Measurements from ENCODE around the gene ELOVL2.

The ELOVL2 gene

DNA sequence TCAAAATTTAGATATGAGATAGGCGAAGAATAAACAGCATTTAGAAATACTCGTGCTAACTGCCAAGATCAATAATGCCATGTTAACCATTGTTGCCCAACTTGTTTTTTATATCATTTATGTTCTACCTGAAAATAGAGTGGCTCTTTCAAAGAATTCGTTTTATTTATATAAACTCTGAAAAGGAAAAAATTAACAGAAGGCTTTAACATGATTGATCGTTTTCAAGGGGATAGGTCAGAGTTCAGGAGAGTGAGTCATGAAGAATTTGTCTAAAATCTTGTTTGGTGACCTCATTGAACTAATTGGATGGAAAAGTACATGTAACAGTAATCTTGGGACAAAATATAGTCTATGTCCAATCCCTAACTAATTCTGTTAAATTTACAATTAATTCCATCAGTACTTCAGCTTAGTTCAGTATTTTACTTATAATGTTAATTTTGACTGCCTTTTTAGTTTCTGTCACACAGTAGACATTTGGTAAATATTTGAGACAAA, 11.1 kb upstream of the ELOVL2 start:
- H3K9ac ChIP-seq (ENCODE audit: low read depth, low read length) = no peak overlapping the region
- H3K9me3 ChIP-seq (replicated peaks; ENCODE audit: low read length) = no peaks in the 10 kb centered on the region
- no peak overlapping the region for H3K4me2 ChIP-seq (ENCODE audit: low read length)
- H3K27me3 ChIP-seq (ENCODE audit: control insufficient read depth, insufficient read depth, low read length) = no peaks in the 10 kb centered on the region
- no peaks in the 10 kb centered on the region for H3K4me1 ChIP-seq (ENCODE audit: control insufficient read depth, insufficient read depth, low read length)
- H3K4me3 ChIP-seq (ENCODE audit: low read length) = no peak overlapping the region
- no peaks in the 10 kb centered on the region for H3K36me3 ChIP-seq (ENCODE audit: insufficient read depth, low read length)

DNA sequence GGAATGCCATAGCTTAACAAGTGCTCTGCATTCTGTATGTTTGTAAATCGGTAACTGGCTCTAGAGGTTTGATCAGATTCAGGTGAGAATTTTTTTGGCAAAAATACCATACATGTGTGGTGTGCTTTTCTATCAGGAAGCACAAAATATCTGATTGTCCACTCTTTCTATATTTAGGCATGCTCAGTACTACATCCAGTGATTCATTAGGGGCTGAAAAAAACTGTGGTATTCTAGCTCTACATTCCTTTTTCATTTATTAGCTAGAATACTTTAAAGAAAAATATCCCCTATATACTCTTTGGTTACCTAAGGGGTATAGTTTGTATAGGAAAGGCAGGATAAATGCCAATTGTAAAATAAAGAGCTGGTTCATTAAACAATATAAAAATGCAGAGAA, 10.6 kb upstream of the ELOVL2 start:
- Histone ChIP-seq H3K36me3 (ENCODE audit: insufficient read depth, low read length) (no peaks in the 10 kb centered on the region), H3K9ac (ENCODE audit: low read depth, low read length) (no peak overlapping the region), H3K4me1 (ENCODE audit: control insufficient read depth, insufficient read depth, low read length) (no peaks in the 10 kb centered on the region), H3K27me3 (ENCODE audit: control insufficient read depth, insufficient read depth, low read length) (no peaks in the 10 kb centered on the region), H3K9me3 (replicated peaks; ENCODE audit: low read length) (no peaks in the 10 kb centered on the region), H3K4me2 (ENCODE audit: low read length) (no peak overlapping the region), H3K4me3 (ENCODE audit: low read length) (no peak overlapping the region)

DNA sequence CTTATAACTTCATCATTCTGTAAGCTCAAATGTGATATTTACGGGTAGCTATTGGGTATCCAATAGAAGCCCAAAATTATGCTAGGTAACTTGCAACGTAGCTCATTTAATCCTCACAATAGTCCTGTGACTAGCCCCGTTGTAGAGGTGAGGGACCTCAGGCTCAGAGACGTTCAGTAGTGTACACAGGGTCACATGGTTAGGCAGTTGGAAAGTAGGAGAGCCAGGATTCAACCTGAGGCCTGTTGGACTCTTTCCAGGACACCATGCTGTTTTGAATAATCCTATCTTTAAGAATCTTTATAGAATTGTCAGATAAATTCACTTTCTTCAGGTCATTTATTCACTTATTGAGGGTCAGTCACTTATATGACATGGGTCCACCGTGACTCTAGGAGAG, 9.2 kb upstream of the ELOVL2 start:
- H3K27me3 ChIP-seq (ENCODE audit: control insufficient read depth, insufficient read depth, low read length) = peaks cover 3% of the 10 kb centered on the region
- H3K36me3 ChIP-seq (ENCODE audit: insufficient read depth, low read length) = no peaks in the 10 kb centered on the region
- H3K4me1 ChIP-seq (ENCODE audit: control insufficient read depth, insufficient read depth, low read length) = no peaks in the 10 kb centered on the region
- no peaks in the 10 kb centered on the region for H3K9me3 ChIP-seq (replicated peaks; ENCODE audit: low read length)
- no peak overlapping the region for H3K4me2 ChIP-seq (ENCODE audit: low read length)
- no peak overlapping the region for H3K4me3 ChIP-seq (ENCODE audit: low read length)
- no peak overlapping the region for H3K9ac ChIP-seq (ENCODE audit: low read depth, low read length)

DNA sequence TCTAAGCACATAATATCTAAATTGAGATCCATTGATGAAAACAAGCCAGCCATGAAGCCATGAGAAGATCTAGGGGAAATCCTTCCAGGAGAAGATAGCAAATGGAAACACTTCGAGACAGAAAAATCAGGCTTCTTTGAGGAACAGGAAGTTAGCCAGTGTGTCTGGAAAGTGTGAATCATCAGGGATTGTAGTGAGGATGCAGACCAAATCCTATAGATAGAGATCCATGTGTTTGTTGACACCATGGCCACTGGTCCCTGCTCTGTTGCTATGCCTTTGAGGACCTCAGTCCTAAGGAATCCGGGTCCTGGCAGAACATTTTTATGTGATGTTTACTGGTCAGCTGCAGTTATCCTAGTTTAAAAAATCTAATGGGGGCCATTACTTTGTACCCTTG, 6.6 kb upstream of the ELOVL2 start:
- no peak overlapping the region for H3K4me2 ChIP-seq (ENCODE audit: low read length)
- H3K9ac ChIP-seq (ENCODE audit: low read depth, low read length) = no peak overlapping the region
- H3K9me3 ChIP-seq (replicated peaks; ENCODE audit: low read length) = no peaks in the 10 kb centered on the region
- H3K4me1 ChIP-seq (ENCODE audit: control insufficient read depth, insufficient read depth, low read length) = no peaks in the 10 kb centered on the region
- peaks cover 23% of the 10 kb centered on the region for H3K27me3 ChIP-seq (ENCODE audit: control insufficient read depth, insufficient read depth, low read length)
- H3K36me3 ChIP-seq (ENCODE audit: insufficient read depth, low read length) = no peaks in the 10 kb centered on the region
- no peak overlapping the region for H3K4me3 ChIP-seq (ENCODE audit: low read length)

DNA sequence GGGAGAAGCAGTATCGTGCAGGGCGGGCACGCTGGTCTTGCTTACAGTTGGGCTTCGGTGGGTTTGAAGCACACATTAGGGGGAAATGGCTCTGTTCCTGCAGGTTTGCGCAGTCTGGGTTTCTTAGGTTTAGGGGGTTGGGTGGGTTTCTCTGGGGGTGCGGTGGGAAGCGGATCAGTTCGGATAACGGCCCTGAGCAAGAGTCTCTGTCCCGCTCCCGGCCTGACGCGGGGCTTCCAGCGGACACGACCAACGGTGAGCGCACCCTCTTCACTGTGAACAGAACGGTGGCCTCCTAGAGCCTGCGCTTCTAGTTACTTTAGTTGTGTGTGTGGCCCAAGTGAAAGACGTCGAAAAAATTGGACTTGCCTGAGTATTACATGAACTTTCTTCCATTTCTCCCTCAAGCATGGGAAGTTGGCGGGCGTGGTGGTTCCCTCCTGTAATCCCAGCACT, 635 bp upstream of the ELOVL2 start:
- peaks cover 76% of the 10 kb centered on the region for H3K27me3 ChIP-seq (ENCODE audit: control insufficient read depth, insufficient read depth, low read length)

DNA sequence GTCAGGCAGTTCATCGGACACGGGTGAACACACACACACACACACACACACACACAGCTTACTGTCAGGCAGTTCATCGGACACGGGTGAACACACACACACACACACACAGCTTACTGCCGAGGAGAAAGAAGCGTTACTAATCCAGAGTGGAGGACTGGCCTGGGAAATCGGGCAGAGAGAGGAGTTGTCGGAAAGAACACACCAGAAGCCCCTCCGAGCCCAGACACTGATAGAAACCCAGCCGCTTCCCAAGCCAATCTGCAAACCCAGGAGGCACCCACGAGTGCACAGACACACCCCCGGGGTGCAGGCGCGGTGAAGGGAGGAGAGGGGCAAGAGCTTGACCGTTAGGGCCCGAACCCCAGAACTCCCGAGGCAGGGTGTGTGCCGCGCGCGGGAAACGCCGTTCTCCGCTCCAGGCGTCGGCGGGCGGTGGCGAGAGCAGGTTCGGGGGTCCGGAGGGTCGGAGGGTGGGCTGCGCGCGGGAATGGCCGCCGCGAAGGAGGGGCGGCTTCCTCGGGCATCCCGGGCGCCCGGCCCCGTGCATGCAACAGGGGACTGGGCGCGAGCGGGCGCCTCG, 636 bp downstream of the ELOVL2 start:
- peak overlapping the region; percentile 85 for H3K4me2 ChIP-seq (ENCODE audit: low read length)

More for the DNA sequence above, 635 bp upstream of the ELOVL2 start:
- no peak overlapping the region for H3K9ac ChIP-seq (ENCODE audit: low read depth, low read length)
- H3K4me3 ChIP-seq (ENCODE audit: low read length) = peak overlapping the region; percentile 70
- H3K36me3 ChIP-seq (ENCODE audit: insufficient read depth, low read length) = no peaks in the 10 kb centered on the region
- H3K4me2 ChIP-seq (ENCODE audit: low read length) = peak overlapping the region; percentile 85
- H3K9me3 ChIP-seq (replicated peaks; ENCODE audit: low read length) = no peaks in the 10 kb centered on the region
- H3K4me1 ChIP-seq (ENCODE audit: control insufficient read depth, insufficient read depth, low read length) = peaks cover 8% of the 10 kb centered on the region

DNA sequence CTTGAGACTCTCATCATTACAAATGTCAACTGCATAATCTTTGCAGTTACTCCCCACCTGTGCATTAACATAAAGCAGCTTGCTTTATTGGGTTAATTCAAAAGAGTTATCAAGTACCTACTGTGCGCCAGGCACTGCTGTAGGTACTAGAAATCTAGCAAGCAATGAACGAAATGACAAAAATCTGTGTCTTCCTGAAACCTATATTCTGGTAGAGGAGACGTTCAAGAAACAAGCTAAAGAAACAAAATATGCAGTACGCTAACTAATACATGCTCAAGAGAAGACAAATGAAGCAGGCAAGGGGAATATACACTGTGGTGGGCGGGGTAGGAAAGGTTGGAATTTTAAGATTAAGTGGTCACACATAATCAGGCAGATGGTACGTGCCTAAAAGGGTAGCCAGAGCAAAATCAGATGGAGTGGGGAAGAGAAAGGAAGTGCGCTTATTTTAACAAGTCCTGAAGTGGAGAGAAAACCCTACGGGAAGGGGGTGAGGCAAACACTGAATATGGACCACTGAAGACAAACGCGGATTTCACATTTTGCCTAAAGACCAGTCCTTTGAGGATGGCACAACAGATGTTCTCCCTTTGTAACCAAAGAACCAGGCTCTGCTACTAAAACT, 1.2 kb downstream of the ELOVL2 start:
- no peak overlapping the region for H3K4me3 ChIP-seq (ENCODE audit: low read length)
- peaks cover 8% of the 10 kb centered on the region for H3K4me1 ChIP-seq (ENCODE audit: control insufficient read depth, insufficient read depth, low read length)
- H3K9me3 ChIP-seq (replicated peaks; ENCODE audit: low read length) = no peaks in the 10 kb centered on the region
- no peaks in the 10 kb centered on the region for H3K36me3 ChIP-seq (ENCODE audit: insufficient read depth, low read length)
- H3K4me2 ChIP-seq (ENCODE audit: low read length) = peak overlapping the region; percentile 85
- peaks cover 77% of the 10 kb centered on the region for H3K27me3 ChIP-seq (ENCODE audit: control insufficient read depth, insufficient read depth, low read length)
- no peak overlapping the region for H3K9ac ChIP-seq (ENCODE audit: low read depth, low read length)

More for the DNA sequence above, 636 bp downstream of the ELOVL2 start:
- Histone ChIP-seq H3K9ac (ENCODE audit: low read depth, low read length) (no peak overlapping the region), H3K9me3 (replicated peaks; ENCODE audit: low read length) (no peaks in the 10 kb centered on the region), H3K36me3 (ENCODE audit: insufficient read depth, low read length) (no peaks in the 10 kb centered on the region), H3K4me3 (ENCODE audit: low read length) (peak overlapping the region; percentile 70), H3K27me3 (ENCODE audit: control insufficient read depth, insufficient read depth, low read length) (peaks cover 82% of the 10 kb centered on the region), H3K4me1 (ENCODE audit: control insufficient read depth, insufficient read depth, low read length) (peaks cover 8% of the 10 kb centered on the region)

DNA sequence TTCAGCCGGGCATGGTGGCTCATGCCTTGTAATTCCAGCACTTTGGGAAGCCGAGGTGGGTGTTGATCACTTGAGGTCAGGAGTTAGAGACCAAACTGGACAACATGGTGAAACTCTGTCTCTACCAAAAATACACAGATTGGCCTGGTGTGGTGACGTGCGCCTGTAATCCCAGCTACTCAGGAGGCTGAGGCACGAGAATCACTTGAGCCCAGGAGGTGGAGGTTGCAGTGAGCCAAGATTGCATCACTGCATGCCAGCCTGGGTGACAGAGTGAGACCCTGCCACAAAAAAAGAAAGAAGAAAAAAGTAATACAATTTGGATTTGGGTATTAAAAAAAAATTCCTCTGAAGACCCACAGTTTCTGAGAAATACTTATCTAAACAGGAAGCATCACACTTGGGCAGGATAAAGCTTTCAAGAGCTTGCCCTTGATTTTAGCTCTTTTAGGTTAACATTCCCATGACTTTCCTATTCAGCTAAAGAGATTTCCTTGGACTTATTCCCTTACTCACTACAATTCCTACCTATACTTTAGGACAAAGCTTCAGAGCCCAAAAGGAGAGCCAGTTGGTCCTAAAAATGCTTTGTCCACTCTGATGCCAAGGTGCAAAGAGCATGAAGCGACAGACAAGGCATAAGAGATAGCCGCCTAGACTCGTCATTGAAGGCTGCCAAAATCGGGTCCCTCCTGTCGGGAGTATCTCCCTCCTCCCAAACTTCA, 1.9 kb downstream of the ELOVL2 start:
- no peak overlapping the region for H3K4me2 ChIP-seq (ENCODE audit: low read length)
- H3K36me3 ChIP-seq (ENCODE audit: insufficient read depth, low read length) = no peaks in the 10 kb centered on the region
- H3K4me3 ChIP-seq (ENCODE audit: low read length) = no peak overlapping the region
- H3K9ac ChIP-seq (ENCODE audit: low read depth, low read length) = no peak overlapping the region
- H3K4me1 ChIP-seq (ENCODE audit: control insufficient read depth, insufficient read depth, low read length) = peaks cover 8% of the 10 kb centered on the region
- H3K9me3 ChIP-seq (replicated peaks; ENCODE audit: low read length) = no peaks in the 10 kb centered on the region
- peaks cover 72% of the 10 kb centered on the region for H3K27me3 ChIP-seq (ENCODE audit: control insufficient read depth, insufficient read depth, low read length)

DNA sequence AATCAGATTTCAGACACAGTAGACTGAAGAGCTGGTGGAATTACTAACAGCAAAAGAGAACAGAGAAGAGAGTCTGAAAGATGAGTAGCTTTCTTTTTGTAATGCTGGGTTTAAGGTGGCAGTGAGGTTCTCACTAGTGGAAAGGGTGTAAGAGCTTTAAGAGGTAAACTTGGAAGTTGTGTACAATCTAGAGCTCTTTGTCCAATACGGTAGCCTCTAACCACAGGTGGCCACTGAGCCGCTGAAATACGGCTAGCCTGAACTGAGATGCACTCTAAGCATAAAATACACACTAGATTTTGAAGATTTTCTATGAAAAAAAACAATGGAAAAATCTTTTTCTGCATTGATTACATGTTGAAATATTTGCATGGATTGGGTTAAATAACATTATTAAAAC, 4.0 kb downstream of the ELOVL2 start:
- H3K9ac ChIP-seq (ENCODE audit: low read depth, low read length) = no peak overlapping the region
- H3K4me1 ChIP-seq (ENCODE audit: control insufficient read depth, insufficient read depth, low read length) = peaks cover 8% of the 10 kb centered on the region
- H3K4me2 ChIP-seq (ENCODE audit: low read length) = no peak overlapping the region
- H3K9me3 ChIP-seq (replicated peaks; ENCODE audit: low read length) = no peaks in the 10 kb centered on the region
- no peaks in the 10 kb centered on the region for H3K36me3 ChIP-seq (ENCODE audit: insufficient read depth, low read length)
- peaks cover 57% of the 10 kb centered on the region for H3K27me3 ChIP-seq (ENCODE audit: control insufficient read depth, insufficient read depth, low read length)
- H3K4me3 ChIP-seq (ENCODE audit: low read length) = no peak overlapping the region

DNA sequence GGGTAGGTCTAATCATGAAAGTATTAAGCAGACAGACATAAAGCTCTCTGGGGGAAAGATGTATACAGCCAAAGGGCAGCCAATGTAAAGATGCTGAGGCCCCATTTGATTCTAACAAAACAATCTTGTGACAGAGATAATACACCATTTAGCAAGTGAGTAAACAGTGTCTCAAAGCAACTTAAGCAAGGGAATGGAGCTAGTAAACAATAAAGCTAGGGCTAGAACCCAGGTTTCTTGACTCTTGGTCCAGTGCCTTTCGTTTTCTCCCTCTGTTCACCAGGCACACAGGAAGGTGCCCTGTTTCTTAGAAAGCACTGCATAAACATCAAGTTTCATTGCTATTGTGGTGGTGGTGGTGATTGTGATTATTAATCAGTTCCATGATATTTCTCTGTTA, 5.1 kb downstream of the ELOVL2 start:
- Histone ChIP-seq H3K4me2 (ENCODE audit: low read length) (no peak overlapping the region), H3K4me3 (ENCODE audit: low read length) (no peak overlapping the region), H3K27me3 (ENCODE audit: control insufficient read depth, insufficient read depth, low read length) (peaks cover 49% of the 10 kb centered on the region), H3K36me3 (ENCODE audit: insufficient read depth, low read length) (no peaks in the 10 kb centered on the region), H3K9ac (ENCODE audit: low read depth, low read length) (no peak overlapping the region), H3K4me1 (ENCODE audit: control insufficient read depth, insufficient read depth, low read length) (peaks cover 7% of the 10 kb centered on the region), H3K9me3 (replicated peaks; ENCODE audit: low read length) (no peaks in the 10 kb centered on the region)

DNA sequence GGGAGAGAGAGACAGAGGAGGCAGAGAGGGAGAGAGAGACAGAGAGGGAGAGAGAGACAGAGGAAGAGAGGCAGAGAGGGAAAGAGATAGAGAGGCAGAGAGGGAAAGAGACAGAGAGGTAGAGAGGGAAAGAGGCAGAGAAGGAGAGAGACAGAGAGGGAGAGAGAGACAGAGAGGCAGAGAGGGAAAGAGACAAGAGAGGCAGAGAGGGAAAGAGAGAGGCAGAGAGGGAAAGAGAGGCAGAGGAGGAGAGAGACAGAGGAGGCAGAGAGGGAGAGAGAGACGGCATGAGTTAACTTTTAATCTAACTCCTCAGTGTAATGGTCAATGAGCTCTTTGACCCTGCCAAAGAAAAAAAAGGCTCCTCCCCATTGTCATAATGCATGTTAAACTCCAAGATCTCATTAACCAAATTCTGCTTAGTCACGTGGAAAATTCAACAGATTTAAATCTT, 7.1 kb downstream of the ELOVL2 start:
- H3K4me1 ChIP-seq (ENCODE audit: control insufficient read depth, insufficient read depth, low read length) = peaks cover 10% of the 10 kb centered on the region
- no peak overlapping the region for H3K4me2 ChIP-seq (ENCODE audit: low read length)
- H3K27me3 ChIP-seq (ENCODE audit: control insufficient read depth, insufficient read depth, low read length) = peaks cover 29% of the 10 kb centered on the region
- no peaks in the 10 kb centered on the region for H3K36me3 ChIP-seq (ENCODE audit: insufficient read depth, low read length)
- no peak overlapping the region for H3K9ac ChIP-seq (ENCODE audit: low read depth, low read length)
- H3K9me3 ChIP-seq (replicated peaks; ENCODE audit: low read length) = no peaks in the 10 kb centered on the region
- no peak overlapping the region for H3K4me3 ChIP-seq (ENCODE audit: low read length)
